HepG2 (cell line): Measurements from ENCODE around the gene COMMD8. TPM values are rescaled to one million over a fixed set of nuclear protein-coding genes. Genes with fewer than 3 reads are reported as not detected.

Experiments
- ARNT2 ChIP-seq: sonication (generic); formaldehyde crosslinking; IDR thresholded peaks from 2 replicates; pipeline ENCODE4 v1.8.0; 2022; ENCODE audit warnings: mild to moderate bottlenecking, low read depth, missing genetic modification reagents, moderate library complexity
- ETV6 ChIP-seq: sonication (generic); formaldehyde crosslinking; conservative IDR thresholded peaks from 2 replicates; pipeline ENCODE4 v1.4.0; 2020; ENCODE audit warnings: missing genetic modification reagents
- HNF1A ChIP-seq, 2 experiments: sonication (generic) in 1 of 2; formaldehyde crosslinking in 1 of 2; IDR thresholded peaks; 2 replicates each; pipeline versions ENCODE4 v1.4.0 to v1.6.1; 2016 to 2020; ENCODE audit warnings: borderline replicate concordance in 1 of 2, low read depth in 1 of 2, mild to moderate bottlenecking in 1 of 2, missing genetic modification reagents in 1 of 2
- MED13 ChIP-seq: sonication (generic); formaldehyde crosslinking; IDR thresholded peaks from 2 replicates; pipeline ENCODE4 v1.5.0; 2020; ENCODE audit warnings: missing genetic modification reagents
- MLXIP ChIP-seq: sonication (generic); formaldehyde crosslinking; IDR thresholded peaks from 2 replicates; pipeline ENCODE4 v1.9.0; 2021; ENCODE audit warnings: missing genetic modification reagents, borderline replicate concordance
- NCOA2 ChIP-seq: sonication (generic); formaldehyde crosslinking; IDR thresholded peaks from 2 replicates; pipeline ENCODE4 v1.8.0; 2022; ENCODE audit warnings: inconsistent platforms
- PAF1 ChIP-seq: IDR thresholded peaks from 2 replicates; pipeline ENCODE4 v1.6.1; 2016; ENCODE audit warnings: missing genetic modification reagents, missing compliant biosample characterization
- SETDB1 ChIP-seq: sonication (generic); formaldehyde crosslinking; IDR thresholded peaks from 2 replicates; pipeline ENCODE4 v1.5.1; 2020; ENCODE audit warnings: missing genetic modification reagents, mild to moderate bottlenecking, borderline replicate concordance
- SNAPC4 ChIP-seq: sonication (generic); formaldehyde crosslinking; IDR thresholded peaks from 2 replicates; pipeline ENCODE4 v1.4.0; 2020; ENCODE audit warnings: mild to moderate bottlenecking, missing genetic modification reagents
- SOX5 ChIP-seq: IDR thresholded peaks from 2 replicates; pipeline ENCODE4 v1.6.1; 2016; ENCODE audit warnings: borderline replicate concordance
- polyA plus RNA-seq, 8 experiments: library from polyadenylated mRNA; depleted of rRNA in 3 of 8; stranded (reverse) in 7 of 8; unstranded in 1 of 8; fragments of >200 nt; fragmentation: Illumina TruSeq in 4 of 8; extraction: Trizol in 4 of 8; gene quantifications; 2 replicates each; pipeline versions ENCODE4 v1.2.1 to v1.2.3, GENCODE V29; 2011 to 2016; ENCODE audit warnings: low read depth in 4 of 8, missing spikeins in 1 of 8, mixed read lengths in 1 of 8; ENCODE audit not compliant: insufficient read depth in 1 of 8
- total RNA-seq, 5 experiments: library from RNA; depleted of rRNA; stranded (reverse); fragments of >200 nt; fragmentation: Illumina TruSeq; extraction: Trizol; gene quantifications; 2 replicates each; pipeline ENCODE4 v1.2.3, GENCODE V29; 2016; ENCODE audit warnings: low read depth in 1 of 5

COMMD8 gene
- total and polyA plus RNA-seq, 2 of the 13 experiments (the other 11 are each of a cell fraction or from before 2014, with no cell fraction given) = 7.1 to 20.3 TPM

- no peak for TF ChIP-seq MED13 (CRISPR knock-in tag)
- TF ChIP-seq HNF1A (IDR thresholded peaks at IDR 0.05; ENCODE audit: low read depth) = no peak
- TF ChIP-seq HNF1A (CRISPR knock-in tag; IDR thresholded peaks at IDR 0.05; ENCODE audit: borderline replicate concordance) = peak; percentile 41; the same call in 1 of the 2 replicates
- TF ChIP-seq ETV6 = no peak
- TF ChIP-seq SOX5 = no peak; the same call in 1 of the 2 replicates
- no peak for TF ChIP-seq SETDB1 (CRISPR knock-in tag)
- TF ChIP-seq MLXIP (CRISPR knock-in tag) = no peak
- no peak for TF ChIP-seq PAF1
- TF ChIP-seq SNAPC4 = no peak
- no peak for TF ChIP-seq NCOA2 (CRISPR knock-in tag)
- TF ChIP-seq ARNT2 = peak; percentile 80
Measured at GRCh38 chr4:47463235-47463956, at the start of gene COMMD8 (continued).
